Lower lobe of right lung (tissue), 2 donors: ENCODE measurements around the gene KLRC2. TPM values are rescaled to one million over a fixed set of nuclear protein-coding genes. Genes with fewer than 3 reads are reported as not detected.
"Not testable (repeated sequence)": the region's sequence is repeated elsewhere in the genome, so short reads cannot be mapped to it uniquely, and the experiment has no call there.

Experiments
- ATAC-seq, 2 donors: fragments of 200-7000 bp; cut with Tn5 transposase; one replicate each; pipeline ENCODE4 v1.9.1; 2020 to 2022; ENCODE audit warnings: mild to moderate bottlenecking in 2 of 2, moderate library complexity in 2 of 2
- DNase-seq: peaks from one replicate; pipeline ENCODE4 v3.0.0-alpha.2; 2020
- H3K27ac ChIP-seq: fragments of 200-600 bp; one replicate; pipeline ENCODE4 v1.8.0; 2022
- H3K27me3 ChIP-seq: fragments of 200-600 bp; one replicate; pipeline ENCODE4 v1.8.0; 2022; ENCODE audit warnings: low read depth
- H3K36me3 ChIP-seq: fragments of 200-600 bp; one replicate; pipeline ENCODE4 v1.8.0; 2022; ENCODE audit warnings: mild to moderate bottlenecking
- H3K4me1 ChIP-seq: fragments of 200-600 bp; one replicate; pipeline ENCODE4 v1.8.0; 2022
- H3K4me3 ChIP-seq: fragments of 200-600 bp; one replicate; pipeline ENCODE4 v1.8.0; 2022; ENCODE audit warnings: mild to moderate bottlenecking
- H3K9me3 ChIP-seq: fragments of 200-600 bp; one replicate; pipeline ENCODE4 v1.8.0; 2022
- CTCF ChIP-seq: fragments of 200-600 bp; IDR thresholded peaks from one replicate; pipeline ENCODE4 v1.8.0; 2022; ENCODE audit warnings: antibody characterized with exemption, mild to moderate bottlenecking
- intact Hi-C: fragments of 100-400 bp; cut with DNase I; formaldehyde crosslinking; loops from one replicate; pipeline ENCODE4 v1.11.0; 2022
- total RNA-seq: library from RNA; stranded (reverse); fragmentation: NEBNext Ultra II Directional; extraction: Animal tissue kit (Norgen Biotek cat#: 25700); gene quantifications from one replicate; pipeline ENCODE4 v1.2.1, GENCODE V29; 2021
- donor health status: DM: no; HTN: yes; CAD: no; lungs with severe emphysema.

Gene KLRC2
- total RNA-seq, 1 donor from 2014 or later, result not detected

DNA sequence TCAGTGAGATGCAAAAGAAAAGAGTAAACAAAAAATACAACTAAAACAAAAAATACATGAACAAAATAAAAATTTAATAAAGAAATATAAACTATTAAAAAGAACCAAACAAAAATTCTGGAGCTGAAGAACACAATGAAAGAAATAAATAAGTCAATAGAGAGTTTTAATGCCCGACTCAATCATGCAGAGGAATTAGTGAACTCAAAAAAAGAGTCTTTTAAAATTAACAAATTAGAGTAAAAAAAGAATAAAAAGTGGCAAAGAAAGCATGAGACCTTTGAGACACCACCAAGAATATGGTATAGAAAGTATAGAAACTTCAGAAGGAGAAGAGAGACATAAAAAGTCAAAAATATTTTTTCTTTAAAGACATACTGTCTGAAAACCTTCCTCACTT, 20.0 kb upstream of the KLRC2 start:
- DNase-seq, result no peak
- Histone ChIP-seq H3K9me3 (peaks cover 26% of the 10 kb centered on the region), H3K36me3 (no peaks in the 10 kb centered on the region), H3K27ac (no peak overlapping the region), H3K4me1 (no peaks in the 10 kb centered on the region), H3K4me3 (no peak overlapping the region), H3K27me3 (no peaks in the 10 kb centered on the region)
- intact Hi-C loops, result no loop called here
- ATAC-seq, result no peak
- TF ChIP-seq CTCF, result no peak

DNA sequence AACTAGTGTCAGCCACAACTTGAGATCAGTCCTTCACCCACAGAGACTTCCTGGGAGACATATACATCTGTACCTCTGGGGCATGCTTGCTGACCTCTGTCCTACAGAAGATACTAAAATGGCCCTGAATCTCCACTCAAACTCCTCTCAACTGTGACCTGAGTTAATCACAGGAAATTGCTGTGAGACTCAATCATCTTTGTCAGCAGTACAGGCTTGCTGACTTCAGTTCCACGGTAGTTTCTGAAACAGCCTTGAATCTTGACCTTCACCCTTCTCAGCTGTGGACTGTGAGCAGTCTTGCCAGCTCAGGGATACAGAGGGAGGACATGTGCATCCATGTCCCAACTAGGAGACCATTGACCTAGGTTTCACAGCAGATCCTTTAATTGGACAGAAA, 18.7 kb upstream of the KLRC2 start:
- ATAC-seq, result no peak
- intact Hi-C loops, result no loop called here
- DNase-seq, result no peak

DNA sequence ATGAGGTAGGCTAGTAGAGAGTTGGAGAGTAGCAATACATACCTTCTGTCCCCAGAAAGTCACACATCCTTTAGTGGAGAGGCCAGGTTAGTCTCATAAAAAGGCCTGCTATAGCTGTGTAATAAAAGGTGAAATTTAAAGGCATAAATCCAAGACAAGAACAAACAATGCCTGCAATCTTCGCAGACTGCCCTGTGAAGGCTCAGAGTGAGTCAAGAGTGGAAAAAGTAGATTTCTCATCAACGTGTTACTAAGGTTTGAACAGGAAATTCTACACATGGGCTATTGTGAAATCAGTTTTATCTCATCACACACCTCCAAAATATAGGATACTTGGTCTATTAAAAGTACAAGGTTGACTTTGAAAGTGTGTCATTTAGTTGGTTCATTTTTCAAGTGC, 17.3 kb upstream of the KLRC2 start, which contains the start of gene KLRC1:
TSS of gene KLRC1 (minus strand) at position 222 of the 400 bp plus-strand sequence. CDS start 2,221 bp downstream, outside the sequence.
- no peak for ATAC-seq
- Histone ChIP-seq H3K9me3 (peaks cover 26% of the 10 kb centered on the region), H3K27ac (no peak within 1 kb of the TSS), H3K4me3 (no peak within 1 kb of the TSS), H3K27me3 (no peaks in the 10 kb centered on the region), H3K4me1 (no peaks in the 10 kb centered on the region), H3K36me3 (no peaks in the 10 kb centered on the region)
- no peak for TF ChIP-seq CTCF
- DNase-seq, result no peak
- intact Hi-C loops, result no loop called here

More for the DNA sequence above, 18.7 kb upstream of the KLRC2 start:
- no peak for TF ChIP-seq CTCF
- Histone ChIP-seq H3K4me1 (no peaks in the 10 kb centered on the region), H3K27me3 (no peaks in the 10 kb centered on the region), H3K27ac (no peak overlapping the region), H3K4me3 (no peak overlapping the region), H3K9me3 (peaks cover 26% of the 10 kb centered on the region), H3K36me3 (no peaks in the 10 kb centered on the region)

DNA sequence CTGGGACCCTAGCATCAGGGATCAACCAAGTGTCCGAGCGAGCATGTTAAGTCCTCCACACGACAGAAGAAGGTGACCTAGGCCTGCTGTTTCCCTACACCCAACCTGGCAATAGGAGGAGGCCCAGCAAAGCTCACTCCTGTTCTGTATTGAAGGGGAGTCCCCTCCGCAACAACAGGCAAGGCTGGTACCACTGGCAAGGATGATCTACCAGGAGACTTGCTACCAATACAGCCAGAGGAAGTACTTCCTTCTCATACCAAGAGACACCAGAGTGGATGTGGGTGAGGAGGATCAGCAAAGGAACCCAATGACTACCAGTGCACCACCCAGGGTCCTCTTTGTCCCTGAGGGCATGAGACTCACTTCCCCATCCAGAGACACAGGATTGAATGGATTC, 12.4 kb upstream of the KLRC2 start:
- ATAC-seq (no peak), DNase-seq (no peak)
- Histone ChIP-seq H3K4me1 (no peaks in the 10 kb centered on the region), H3K4me3 (no peak overlapping the region), H3K9me3 (no peaks in the 10 kb centered on the region), H3K27ac (no peak overlapping the region), H3K27me3 (no peaks in the 10 kb centered on the region), H3K36me3 (no peaks in the 10 kb centered on the region)
- intact Hi-C loops, result no loop called here
- no peak for TF ChIP-seq CTCF

- not testable (repeated sequence) for ATAC-seq, DNase-seq, H3K27me3 ChIP-seq
These were observed 10.2 kb upstream of the KLRC2 start for GRCh38 chr12:10446052-10446451.

GRCh38 chr12:10441144-10441543, 5.3 kb upstream of the KLRC2 start:
- H3K27ac ChIP-seq, intact Hi-C loops: not testable (repeated sequence)

More at GRCh38 chr12:10446052-10446451, 10.2 kb upstream of the KLRC2 start:
- H3K4me1 ChIP-seq, H3K36me3 ChIP-seq, H3K4me3 ChIP-seq, H3K27ac ChIP-seq, intact Hi-C loops, H3K9me3 ChIP-seq: not testable (repeated sequence)

DNA sequence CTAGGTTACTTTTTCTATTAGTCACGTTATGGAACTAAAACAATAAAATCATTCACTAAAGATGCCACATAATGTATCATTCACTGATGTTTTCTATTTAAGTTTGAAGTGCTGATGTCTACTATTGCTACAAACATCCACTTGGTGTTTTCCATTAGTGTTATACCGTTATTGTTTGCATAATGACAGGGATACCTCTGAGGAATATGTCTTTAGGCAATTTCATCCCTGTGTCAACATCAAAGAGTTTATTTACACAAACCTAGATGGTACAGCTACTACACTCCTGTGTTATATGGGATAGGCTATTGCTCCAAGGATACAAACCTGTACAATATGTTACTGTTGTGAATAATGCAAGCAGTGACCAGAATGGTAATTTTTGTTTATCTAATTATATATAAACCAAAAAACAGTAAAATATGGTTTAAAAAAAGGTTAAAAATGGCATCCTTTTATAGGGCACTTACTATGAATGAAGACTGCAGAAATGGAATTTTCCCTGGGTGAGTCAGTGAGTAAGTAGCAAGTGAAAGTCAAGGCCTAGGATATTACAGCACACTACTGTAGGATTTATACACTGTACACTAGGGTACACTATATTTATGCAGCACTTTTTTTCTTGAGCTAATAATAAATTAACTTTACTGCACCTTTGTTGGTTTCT, 3.9 kb upstream of the KLRC2 start:
- H3K4me1 ChIP-seq, H3K36me3 ChIP-seq, DNase-seq, H3K27ac ChIP-seq, intact Hi-C loops, H3K27me3 ChIP-seq, ATAC-seq, H3K9me3 ChIP-seq, H3K4me3 ChIP-seq: not testable (repeated sequence)

More at GRCh38 chr12:10441144-10441543, 5.3 kb upstream of the KLRC2 start:
- H3K27me3 ChIP-seq, DNase-seq, H3K4me3 ChIP-seq, H3K9me3 ChIP-seq, ATAC-seq, H3K36me3 ChIP-seq, H3K4me1 ChIP-seq: not testable (repeated sequence)

DNA sequence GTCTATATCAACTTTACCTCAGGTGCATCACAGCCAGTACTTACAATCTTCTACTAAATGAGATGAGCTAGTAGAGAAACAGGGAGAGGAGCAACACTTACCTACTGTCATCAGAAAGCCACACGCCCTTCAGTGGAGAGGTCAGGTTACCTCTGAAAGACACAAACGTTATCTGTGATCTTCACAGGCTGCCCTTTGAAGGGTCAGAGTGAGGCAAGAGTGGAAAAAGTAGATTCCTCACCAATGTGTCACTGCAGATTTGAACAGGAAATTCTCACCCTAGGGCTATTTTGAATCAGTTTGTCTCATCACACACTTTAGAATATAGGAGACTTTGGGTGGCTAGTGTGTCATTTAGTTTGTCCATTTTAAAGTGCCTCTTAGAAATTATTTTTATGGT, 1.8 kb upstream of the KLRC2 start:
- H3K4me3 ChIP-seq, H3K9me3 ChIP-seq, intact Hi-C loops, H3K27me3 ChIP-seq, DNase-seq, H3K27ac ChIP-seq, H3K36me3 ChIP-seq, H3K4me1 ChIP-seq, ATAC-seq: not testable (repeated sequence)

- H3K36me3 ChIP-seq, H3K9me3 ChIP-seq, ATAC-seq, H3K4me1 ChIP-seq, H3K4me3 ChIP-seq, H3K27me3 ChIP-seq, H3K27ac ChIP-seq, intact Hi-C loops, DNase-seq: not testable (repeated sequence)
These were observed 5.2 kb downstream of the KLRC2 start for GRCh38 chr12:10430623-10431022.

- H3K27ac ChIP-seq, H3K9me3 ChIP-seq, H3K4me1 ChIP-seq, H3K36me3 ChIP-seq, DNase-seq, intact Hi-C loops, H3K4me3 ChIP-seq, H3K27me3 ChIP-seq, ATAC-seq: not testable (repeated sequence)
These were observed 9.9 kb downstream of the KLRC2 start for GRCh38 chr12:10425938-10426337.
